ENCODE measurements around the gene PSMD11. TPM values are rescaled to one million over a fixed set of nuclear protein-coding genes. Genes with fewer than 3 reads are reported as not detected.

PSMD11 gene
- total and polyA plus RNA-seq, 2 of the 8 experiments (the other 6 are each of a cell fraction or from before 2014, with no cell fraction given): 68.4 to 171 TPM

DNA sequence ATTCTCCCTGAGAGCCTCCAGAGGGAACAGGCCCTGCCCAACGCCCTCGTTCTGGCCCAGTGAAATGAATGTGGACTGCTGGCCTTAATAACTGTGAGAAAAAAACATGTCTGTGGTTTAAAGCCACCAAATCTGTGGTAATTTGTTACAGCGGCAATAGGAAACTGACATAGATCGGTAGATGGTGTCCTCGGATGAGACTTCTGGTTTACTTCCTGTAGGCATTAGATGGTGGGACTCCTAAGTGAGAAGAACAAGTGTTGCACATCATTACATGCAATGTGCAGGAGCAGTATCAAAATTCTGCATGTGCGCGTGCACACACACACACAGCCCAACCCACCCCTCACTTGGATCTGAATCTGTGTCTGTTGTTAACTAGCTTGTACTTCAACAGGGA, 84.5 kb downstream of the PSMD11 start (continued):
- TF ChIP-seq CHD7 (IDR thresholded peaks at IDR 0.05; ENCODE audit: insufficient replicate concordance, low read length) (no peak), GABPA (IDR thresholded peaks at IDR 0.05; ENCODE audit: borderline replicate concordance, insufficient read depth, low read length) (no peak), BRCA1 (IDR thresholded peaks at IDR 0.05; ENCODE audit: low read depth, low read length) (no peak), PHF8 (conservative IDR thresholded peaks at IDR 0.05; ENCODE audit: low read depth, low read length) (no peak)
